Urothelium cell line (cell line): ENCODE data around the gene ACOT12.
"Not testable (repeated sequence)": the region's sequence is repeated elsewhere in the genome, so short reads cannot be mapped to it uniquely, and the experiment has no call there.

ENCODE experiments used
- DNase-seq: peaks from one replicate; pipeline ENCODE4 v3.0.0; 2011; ENCODE audit warnings: low spot score, mixed read lengths
- FAIRE-seq: peaks from 2 replicates; lab custom pipeline; 2011; peaks lifted over from hg19 to GRCh38; lab: Jason Lieb, UNC

Gene ACOT12

GRCh38 chr5:81345411-81346003, 48.4 kb downstream of the ACOT12 start:
- FAIRE-seq: no peak
- DNase-seq: no peak

- DNase-seq (no peak), FAIRE-seq (no peak)
These were observed 49.2 kb downstream of the ACOT12 start for GRCh38 chr5:81344736-81345135.

DNA sequence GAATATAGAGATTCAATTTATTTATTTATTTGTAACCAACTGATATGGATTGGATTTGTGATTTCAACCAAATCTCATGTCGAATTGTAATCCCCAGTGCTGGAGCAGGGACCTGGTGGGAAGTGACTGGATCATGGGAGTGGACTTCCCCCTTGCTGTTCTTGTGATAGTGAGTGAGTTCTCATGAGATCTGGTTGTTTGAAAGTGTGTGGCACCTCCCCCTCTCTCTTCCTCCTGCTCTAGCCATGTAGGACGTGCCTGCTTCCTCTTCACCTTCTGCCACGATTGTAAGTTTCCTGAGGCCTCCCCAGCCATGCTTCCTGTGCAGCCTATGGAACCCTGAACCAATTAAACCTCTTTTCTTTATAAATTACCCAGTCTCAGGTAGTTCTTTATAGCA, 55.7 kb downstream of the ACOT12 start:
- not testable (repeated sequence) for FAIRE-seq, DNase-seq

DNA sequence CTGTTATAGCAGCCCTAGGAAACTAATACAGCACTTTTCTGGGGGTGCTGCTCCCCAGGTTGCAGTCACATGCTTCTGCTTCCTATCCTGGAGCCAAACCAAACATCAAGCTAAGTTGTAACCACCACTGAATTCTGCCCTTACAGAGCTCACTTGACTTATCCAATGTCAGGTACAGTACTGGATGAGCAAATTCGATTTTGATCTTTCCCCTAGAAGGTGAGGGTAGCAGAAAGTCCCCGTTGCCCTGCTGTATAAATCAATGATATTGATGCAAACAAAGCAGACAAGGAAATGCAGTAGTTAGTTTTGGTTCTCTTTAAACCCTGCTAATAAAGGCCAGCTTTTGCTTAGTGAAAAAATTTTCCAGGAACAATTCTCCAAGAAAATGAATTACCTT, 56.1 kb downstream of the ACOT12 start:
- no peak for DNase-seq

DNA sequence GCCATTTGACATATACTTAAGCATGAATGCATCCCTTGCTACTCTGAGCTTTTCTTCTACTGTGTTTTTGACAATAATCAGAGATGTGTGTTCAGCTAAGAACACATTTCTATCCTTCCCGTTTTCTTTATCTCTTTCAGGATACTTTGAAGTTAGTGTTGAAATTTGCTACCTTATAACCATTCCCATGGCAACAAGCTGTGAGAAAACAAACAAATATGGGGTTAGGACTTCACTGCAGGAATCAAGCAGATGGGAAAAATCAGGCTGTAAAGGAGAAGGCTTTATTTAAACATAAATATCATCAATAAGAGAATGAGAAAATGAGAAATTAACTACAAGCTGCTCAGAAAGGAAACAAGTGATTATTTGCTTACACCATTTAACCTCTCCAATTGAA, 57.4 kb downstream of the ACOT12 start:
- FAIRE-seq (no peak), DNase-seq (no peak)

More for the DNA sequence above, 56.1 kb downstream of the ACOT12 start:
- no peak for FAIRE-seq

GRCh38 chr5:81335946-81336345, 58.0 kb downstream of the ACOT12 start:
- DNase-seq: no peak
- FAIRE-seq: no peak

GRCh38 chr5:81334304-81335061, 59.5 kb downstream of the ACOT12 start:
- FAIRE-seq (no peak), DNase-seq (no peak)

DNA sequence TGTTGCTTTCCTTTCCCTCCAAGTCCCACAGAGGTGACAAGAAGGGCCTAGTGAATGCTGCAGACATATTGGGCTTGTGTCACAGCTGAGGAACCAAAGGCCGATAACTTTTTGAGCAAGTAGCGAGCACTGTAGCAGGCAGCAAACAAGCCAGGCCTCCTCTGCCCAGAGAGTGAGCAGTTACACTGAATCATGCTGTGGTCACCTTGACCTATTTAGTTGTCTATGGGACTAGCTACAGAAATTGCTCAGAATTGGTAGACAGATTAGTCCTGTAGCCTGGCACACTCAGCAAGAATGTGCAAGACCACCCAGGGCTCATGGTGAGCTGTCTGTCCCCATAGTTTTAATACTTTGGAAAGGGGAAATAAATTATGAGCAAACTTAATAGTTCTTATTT, 67.4 kb downstream of the ACOT12 start:
- FAIRE-seq (no peak), DNase-seq (no peak)

GRCh38 chr5:81317536-81317935, 76.4 kb downstream of the ACOT12 start:
- DNase-seq (no peak), FAIRE-seq (no peak)

GRCh38 chr5:81316571-81316970, 77.4 kb downstream of the ACOT12 start:
- FAIRE-seq (no peak), DNase-seq (no peak)

GRCh38 chr5:81315830-81316229, 78.1 kb downstream of the ACOT12 start:
- DNase-seq (no peak), FAIRE-seq (no peak)

DNA sequence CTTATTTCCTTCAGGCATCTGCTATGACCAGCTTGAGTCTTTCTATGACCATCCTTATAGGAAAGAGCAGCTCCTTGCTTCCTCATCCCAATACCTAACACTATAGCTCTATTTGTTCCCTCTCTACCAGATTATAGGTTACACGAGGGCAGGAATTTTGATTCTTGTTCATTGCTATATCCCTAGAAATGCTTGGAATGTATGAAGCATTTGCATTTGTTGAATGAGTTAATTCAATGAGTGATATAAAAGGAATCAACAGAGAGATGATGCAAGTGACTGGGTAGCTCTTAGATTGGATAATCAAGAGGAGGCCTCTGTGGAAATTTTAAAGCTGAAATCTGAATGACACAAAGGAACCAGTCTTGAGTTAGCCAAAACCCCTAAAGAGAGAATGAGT, 78.6 kb downstream of the ACOT12 start:
- FAIRE-seq (no peak), DNase-seq (no peak)

GRCh38 chr5:81314581-81314980, 79.4 kb downstream of the ACOT12 start:
- FAIRE-seq: no peak
- no peak for DNase-seq

- DNase-seq: no peak
- no peak for FAIRE-seq
These were observed 80.2 kb downstream of the ACOT12 start for GRCh38 chr5:81313686-81314085.

- DNase-seq (no peak), FAIRE-seq (no peak)
These were observed 80.7 kb downstream of the ACOT12 start for GRCh38 chr5:81313278-81313677.

DNA sequence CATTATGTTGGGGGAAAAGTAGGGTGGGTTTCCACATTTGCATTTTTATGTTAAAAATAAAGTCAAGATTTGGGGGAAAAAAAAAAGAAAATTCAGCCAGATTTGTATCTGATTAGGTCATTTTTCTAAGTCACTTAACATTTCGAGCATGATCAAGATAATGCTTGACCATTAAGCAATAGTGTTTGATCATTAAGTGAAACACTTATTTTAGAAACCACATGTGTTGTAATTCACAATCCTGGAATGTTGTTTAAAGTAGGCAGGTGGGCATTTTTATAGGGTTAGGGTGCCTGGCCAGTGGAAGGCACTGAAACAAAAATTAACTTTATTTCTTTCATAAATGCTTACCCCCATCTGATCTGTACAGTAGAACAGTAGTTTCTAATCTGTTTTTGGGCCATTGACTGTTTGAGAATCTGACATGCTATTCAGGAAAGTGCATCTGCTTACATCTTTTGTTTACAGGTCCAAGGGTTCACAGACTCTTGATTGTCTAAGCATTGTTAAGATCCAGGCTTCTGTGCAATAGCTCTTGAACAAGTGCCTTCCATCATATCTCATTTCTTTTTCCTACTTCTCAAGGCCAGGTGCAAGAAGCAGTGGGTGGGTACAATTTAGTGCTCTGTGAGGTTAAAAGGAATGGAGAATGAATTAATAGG, 83.4 kb downstream of the ACOT12 start:
- FAIRE-seq (no peak), DNase-seq (no peak)

DNA sequence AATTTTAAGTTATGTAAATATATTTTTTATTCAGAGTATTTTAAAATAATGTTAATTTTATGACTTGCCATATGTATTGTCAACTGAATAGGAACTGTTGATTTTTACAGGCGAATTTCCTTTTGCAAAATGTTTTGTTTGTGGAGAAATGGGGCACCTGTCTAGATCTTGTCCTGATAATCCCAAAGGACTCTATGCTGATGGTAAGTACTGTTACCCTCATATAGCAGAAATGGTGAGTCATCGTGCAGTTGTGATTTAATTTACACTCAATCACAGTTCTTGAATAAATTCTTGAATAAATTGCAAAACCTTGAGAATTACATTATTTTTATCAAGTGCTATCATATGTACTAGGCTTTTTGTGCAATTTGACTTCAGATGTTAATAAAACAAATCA, 85.1 kb downstream of the ACOT12 start:
- FAIRE-seq (no peak), DNase-seq (no peak)

- no peak for FAIRE-seq
- no peak for DNase-seq
These were observed 88.1 kb downstream of the ACOT12 start for GRCh38 chr5:81305785-81306184.

- DNase-seq (no peak), FAIRE-seq (no peak)
These were observed 90.4 kb downstream of the ACOT12 start for GRCh38 chr5:81303563-81303962.

DNA sequence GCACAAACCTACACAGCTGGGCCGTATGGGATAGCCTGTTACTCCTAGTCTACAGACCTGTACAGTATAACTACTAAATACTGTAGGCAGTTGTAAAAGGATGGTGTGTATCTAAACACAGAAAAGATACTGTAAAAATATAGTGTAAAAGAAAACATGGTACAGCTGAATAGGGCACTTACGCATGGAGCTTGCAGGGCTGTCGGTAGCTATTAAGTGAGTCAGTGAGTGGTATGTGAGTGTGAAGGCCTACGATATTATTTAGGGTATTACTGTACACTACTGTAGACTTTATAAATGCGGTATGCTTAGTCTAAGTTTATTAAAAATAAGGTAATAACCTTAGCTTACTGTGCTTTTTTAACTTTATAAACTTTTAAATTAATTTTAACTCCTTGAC, 91.3 kb downstream of the ACOT12 start:
- DNase-seq: no peak

DNA sequence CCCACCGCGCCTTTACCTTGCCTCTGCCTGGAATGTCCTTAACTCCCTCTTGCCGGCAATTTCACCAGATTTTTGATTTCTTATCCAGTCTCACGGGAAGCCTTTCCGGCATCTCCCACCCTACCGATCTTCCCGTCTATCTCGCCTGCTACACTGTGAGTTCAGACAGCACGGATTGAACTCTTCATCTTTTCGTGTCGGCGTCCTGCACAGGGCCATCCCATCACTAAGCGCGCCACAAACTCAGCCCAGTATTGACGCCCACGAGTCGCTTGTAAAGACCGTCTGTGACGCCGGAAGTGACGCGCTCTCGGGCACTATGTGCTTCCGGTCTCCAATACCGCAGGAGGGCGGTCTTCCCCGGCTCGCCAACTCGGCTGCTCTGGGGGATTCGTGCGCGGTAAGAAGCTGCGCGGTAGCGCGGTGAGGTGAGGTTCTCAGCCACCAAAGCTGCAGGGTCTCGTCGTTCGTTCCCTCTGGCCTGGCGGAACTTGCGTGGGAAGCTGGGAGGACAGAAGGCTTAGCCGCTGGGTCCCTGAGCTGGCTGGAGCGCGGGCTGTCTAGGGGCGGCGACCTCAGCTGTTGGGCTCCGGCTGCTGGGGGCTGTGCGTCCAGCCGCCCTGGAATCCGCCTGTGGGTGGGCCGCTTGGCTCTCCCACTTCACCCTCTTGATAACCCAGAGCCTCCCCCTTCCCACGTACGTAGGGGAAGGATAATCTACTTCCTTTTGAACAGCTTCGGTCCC, 92.5 kb downstream of the ACOT12 start, which contains the start of gene ZCCHC9:
Gene ZCCHC9, plus strand, starts transcription at position 317 of the 745 bp plus-strand sequence. CDS start 3,171 bp downstream, outside the sequence.
- peak; percentile 93 for FAIRE-seq
- peak; percentile 92 for DNase-seq

More for the DNA sequence above, 91.3 kb downstream of the ACOT12 start:
- no peak for FAIRE-seq
